OCI-LY3 (cell line): ENCODE results near the gene ZFC3H1.

Source experiments
- EZH2phosphoT487 ChIP-seq: fragments of 200-600 bp; shearing (Covaris generic); IDR thresholded peaks from 2 replicates; pipeline ENCODE4 v1.6.1; 2018; ENCODE audit warnings: antibody characterized with exemption, mixed run types, low read depth
- TF ChIP-seq, protein P1 (sequence below): fragments of 200-600, 300-600 bp; sonication (generic); IDR thresholded peaks from 2 replicates; pipeline ENCODE4 v1.5.1; 2014; ENCODE audit warnings: antibody characterized with exemption, low read length, low read depth

DNA sequence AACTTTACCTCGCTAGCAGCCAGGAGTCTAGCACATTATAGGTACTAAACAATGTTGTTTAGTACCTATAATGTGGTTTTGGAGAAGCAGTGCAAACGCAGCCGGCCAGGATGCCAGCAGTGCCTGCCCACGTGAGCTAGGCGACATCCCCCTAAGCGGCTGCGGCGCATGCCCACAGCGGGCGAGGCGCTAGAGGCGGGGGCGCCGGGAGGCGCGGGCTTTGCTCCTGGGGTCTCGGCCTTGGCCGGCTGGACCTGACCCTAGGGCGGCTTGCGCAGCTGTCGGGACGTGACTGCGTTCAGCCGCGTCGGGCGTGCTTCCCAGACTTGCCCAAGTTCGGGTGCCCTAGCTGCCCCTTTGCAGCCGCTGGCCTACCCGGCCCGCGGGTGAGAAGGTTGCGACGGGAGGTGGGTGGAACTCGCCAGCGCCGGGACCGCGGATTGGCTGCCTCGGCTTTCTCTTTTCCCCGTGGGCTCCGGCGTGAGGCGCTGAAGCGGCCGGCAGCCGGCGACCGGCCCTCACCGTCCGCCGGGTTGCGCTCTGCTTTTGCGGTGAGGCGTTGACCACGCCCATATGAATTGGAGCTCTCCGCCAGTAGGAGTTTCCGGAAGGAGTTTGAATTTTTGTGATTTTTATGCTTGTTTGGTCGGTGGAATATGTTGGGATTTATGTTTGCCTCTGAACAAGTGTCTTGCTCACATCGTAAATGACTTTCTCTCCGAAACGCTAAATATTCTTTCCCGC is 22.4 kb upstream of the ZFC3H1 start, which contains the start of gene TMEM19:
- TF ChIP-seq, protein P1, sequence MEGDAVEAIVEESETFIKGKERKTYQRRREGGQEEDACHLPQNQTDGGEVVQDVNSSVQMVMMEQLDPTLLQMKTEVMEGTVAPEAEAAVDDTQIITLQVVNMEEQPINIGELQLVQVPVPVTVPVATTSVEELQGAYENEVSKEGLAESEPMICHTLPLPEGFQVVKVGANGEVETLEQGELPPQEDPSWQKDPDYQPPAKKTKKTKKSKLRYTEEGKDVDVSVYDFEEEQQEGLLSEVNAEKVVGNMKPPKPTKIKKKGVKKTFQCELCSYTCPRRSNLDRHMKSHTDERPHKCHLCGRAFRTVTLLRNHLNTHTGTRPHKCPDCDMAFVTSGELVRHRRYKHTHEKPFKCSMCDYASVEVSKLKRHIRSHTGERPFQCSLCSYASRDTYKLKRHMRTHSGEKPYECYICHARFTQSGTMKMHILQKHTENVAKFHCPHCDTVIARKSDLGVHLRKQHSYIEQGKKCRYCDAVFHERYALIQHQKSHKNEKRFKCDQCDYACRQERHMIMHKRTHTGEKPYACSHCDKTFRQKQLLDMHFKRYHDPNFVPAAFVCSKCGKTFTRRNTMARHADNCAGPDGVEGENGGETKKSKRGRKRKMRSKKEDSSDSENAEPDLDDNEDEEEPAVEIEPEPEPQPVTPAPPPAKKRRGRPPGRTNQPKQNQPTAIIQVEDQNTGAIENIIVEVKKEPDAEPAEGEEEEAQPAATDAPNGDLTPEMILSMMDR = peak; percentile 38
- no peak for TF ChIP-seq EZH2phosphoT487
